Measurements from ENCODE around the gene ENTPD5.

DNA sequence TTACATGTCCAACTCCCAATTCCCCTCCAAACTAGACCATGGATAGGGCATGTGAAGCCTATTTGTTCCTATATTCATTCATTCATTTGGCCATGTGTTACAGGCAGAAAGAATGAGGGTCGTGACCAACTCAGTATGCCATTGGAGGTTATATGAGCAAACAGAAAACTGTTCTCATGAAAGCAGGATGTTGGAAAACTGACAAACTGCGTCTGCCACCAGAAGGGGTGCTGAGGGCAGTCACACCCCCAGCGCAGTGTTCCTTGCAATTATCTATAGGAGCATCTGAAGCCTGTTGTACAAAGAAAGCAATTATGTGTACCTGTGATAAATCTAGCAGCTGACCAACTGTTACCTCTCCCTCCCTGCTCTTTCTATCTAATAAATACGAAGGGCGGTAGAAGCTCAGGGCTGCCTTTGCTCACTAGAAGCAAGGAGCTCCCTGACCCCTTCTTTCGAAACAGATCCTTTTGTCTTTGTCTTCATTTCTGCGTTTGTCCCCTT is 21.1 kb downstream of the ENTPD5 start:
- TF ChIP-seq, protein P1, sequence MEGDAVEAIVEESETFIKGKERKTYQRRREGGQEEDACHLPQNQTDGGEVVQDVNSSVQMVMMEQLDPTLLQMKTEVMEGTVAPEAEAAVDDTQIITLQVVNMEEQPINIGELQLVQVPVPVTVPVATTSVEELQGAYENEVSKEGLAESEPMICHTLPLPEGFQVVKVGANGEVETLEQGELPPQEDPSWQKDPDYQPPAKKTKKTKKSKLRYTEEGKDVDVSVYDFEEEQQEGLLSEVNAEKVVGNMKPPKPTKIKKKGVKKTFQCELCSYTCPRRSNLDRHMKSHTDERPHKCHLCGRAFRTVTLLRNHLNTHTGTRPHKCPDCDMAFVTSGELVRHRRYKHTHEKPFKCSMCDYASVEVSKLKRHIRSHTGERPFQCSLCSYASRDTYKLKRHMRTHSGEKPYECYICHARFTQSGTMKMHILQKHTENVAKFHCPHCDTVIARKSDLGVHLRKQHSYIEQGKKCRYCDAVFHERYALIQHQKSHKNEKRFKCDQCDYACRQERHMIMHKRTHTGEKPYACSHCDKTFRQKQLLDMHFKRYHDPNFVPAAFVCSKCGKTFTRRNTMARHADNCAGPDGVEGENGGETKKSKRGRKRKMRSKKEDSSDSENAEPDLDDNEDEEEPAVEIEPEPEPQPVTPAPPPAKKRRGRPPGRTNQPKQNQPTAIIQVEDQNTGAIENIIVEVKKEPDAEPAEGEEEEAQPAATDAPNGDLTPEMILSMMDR (IDR thresholded peaks at IDR 0.05) = no peak
- TF ChIP-seq POLR2A (IDR thresholded peaks at IDR 0.05) (no peak), EP300 (IDR thresholded peaks at IDR 0.05) (no peak)
